Fibroblast of peridontal ligament (primary cell): ENCODE data around the gene DUSP7.

Source experiments
- DNase-seq: peaks from one replicate; pipeline ENCODE4 v3.0.0-alpha.2; 2010; ENCODE audit errors: extremely low read depth

Gene DUSP7

GRCh38 chr3:52006017-52006819, 50.2 kb downstream of the DUSP7 start:
- DNase-seq: no peak

- peak; percentile 35 for DNase-seq
Observed at GRCh38 chr3:52005571-52005986, 50.8 kb downstream of the DUSP7 start.

- no peak for DNase-seq
Observed at GRCh38 chr3:52004906-52005395, 51.4 kb downstream of the DUSP7 start.

GRCh38 chr3:52004163-52004787, 52.1 kb downstream of the DUSP7 start:
- peak; percentile 41 for DNase-seq

- DNase-seq: no peak
Observed at GRCh38 chr3:52002748-52003147, 53.6 kb downstream of the DUSP7 start.

- DNase-seq: peak; percentile 43
Observed at GRCh38 chr3:52001443-52001974, 54.9 kb downstream of the DUSP7 start.

GRCh38 chr3:51999846-52000245, 56.5 kb downstream of the DUSP7 start:
- no peak for DNase-seq
